A673 (cell line): ENCODE measurements around the gene GPR160. TPM values are rescaled to one million over a fixed set of nuclear protein-coding genes. Genes with fewer than 3 reads are reported as not detected.

Experiments
- BruUV-seq: library from RNA; stranded (reverse); fragments of 400-500 nt; replicated peaks from 2 replicates; lab custom pipeline; 2021; lab: Mats Ljungman, UMichigan
- CTCF ChIA-PET: fragments of 300-600 bp; sonication (Branson Sonifier 250); formaldehyde crosslinking; loops from one replicate; lab custom pipeline; 2022; ENCODE audit warnings: antibody characterized with exemption; lab: Charles Lee
- POLR2A ChIA-PET: fragments of 300-600 bp; sonication (Branson Sonifier 250); formaldehyde crosslinking; loops from one replicate; lab custom pipeline; 2022; ENCODE audit warnings: antibody characterized with exemption; ENCODE audit not compliant: low non-redundant PET; lab: Charles Lee
- DNase-seq: peaks from one replicate; pipeline ENCODE4 v3.0.0-alpha.2; 2015; ENCODE audit warnings: low spot score
- H3K27ac ChIP-seq: fragments of 200-600 bp; sonication (generic); 2 replicates; pipeline ENCODE4 v1.5.1; 2016; ENCODE audit warnings: mixed run types, low read depth, mild to moderate bottlenecking, mixed read lengths, antibody characterized with exemption, low read length; ENCODE audit not compliant: poor library complexity, severe bottlenecking
- H3K27me3 ChIP-seq: fragments of 200-600 bp; sonication (generic); replicated peaks from 2 replicates; pipeline ENCODE4 v1.6.1; 2017; ENCODE audit warnings: mixed run types, low read depth, mild to moderate bottlenecking, mixed read lengths, antibody characterized with exemption, low read length; ENCODE audit not compliant: insufficient read depth, poor library complexity
- H3K36me3 ChIP-seq: fragments of 200-600 bp; sonication (generic); 2 replicates; pipeline ENCODE4 v1.6.1; 2016; ENCODE audit warnings: mixed run types, mild to moderate bottlenecking, mixed read lengths, antibody characterized with exemption, low read length; ENCODE audit not compliant: insufficient read depth, poor library complexity, severe bottlenecking
- H3K4me1 ChIP-seq: fragments of 200-600 bp; sonication (generic); 2 replicates; pipeline ENCODE4 v1.6.1; 2017; ENCODE audit warnings: mixed run types, mild to moderate bottlenecking, mixed read lengths, antibody characterized with exemption, low read length; ENCODE audit not compliant: insufficient read depth, poor library complexity, severe bottlenecking
- H3K4me3 ChIP-seq: fragments of 200-600 bp; sonication (generic); 2 replicates; pipeline ENCODE4 v1.5.1; 2016; ENCODE audit warnings: low read depth, mixed run types, mild to moderate bottlenecking, mixed read lengths, low read length; ENCODE audit not compliant: poor library complexity, severe bottlenecking
- H3K9me3 ChIP-seq: fragments of 200-600 bp; sonication (generic); 2 replicates; pipeline ENCODE4 v1.6.1; 2016; ENCODE audit warnings: mixed run types, low read depth, mild to moderate bottlenecking, mixed read lengths, antibody characterized with exemption, low read length; ENCODE audit not compliant: poor library complexity, severe bottlenecking
- EZH2 ChIP-seq: fragments of 200-600 bp; sonication (generic); IDR thresholded peaks from 2 replicates; pipeline ENCODE4 v1.6.1; 2017; ENCODE audit warnings: borderline replicate concordance, low read depth, mild to moderate bottlenecking, mixed read lengths, antibody characterized with exemption, low read length; ENCODE audit not compliant: poor library complexity, severe bottlenecking
- intact Hi-C: fragments of 100-400 bp; cut with micrococcal nuclease; formaldehyde crosslinking; loops from one replicate; pipeline ENCODE4 v1.10.0; 2022; ENCODE audit not compliant: unreplicated experiment
- total RNA-seq: library from RNA; stranded (reverse); gene quantifications from 2 replicates; pipeline ENCODE4 v1.2.3, GENCODE V29; 2021
- TF ChIP-seq, protein P1 (sequence below): fragments of 300-800, 200-600 bp; sonication (generic); conservative IDR thresholded peaks from 2 replicates; pipeline ENCODE4 v1.5.1; 2017; ENCODE audit warnings: low read depth, mild to moderate bottlenecking, antibody characterized with exemption, low read length, moderate library complexity, mixed read lengths

Gene GPR160
- total RNA-seq, 1 experiment from 2014 or later, result 11.2 TPM

DNA sequence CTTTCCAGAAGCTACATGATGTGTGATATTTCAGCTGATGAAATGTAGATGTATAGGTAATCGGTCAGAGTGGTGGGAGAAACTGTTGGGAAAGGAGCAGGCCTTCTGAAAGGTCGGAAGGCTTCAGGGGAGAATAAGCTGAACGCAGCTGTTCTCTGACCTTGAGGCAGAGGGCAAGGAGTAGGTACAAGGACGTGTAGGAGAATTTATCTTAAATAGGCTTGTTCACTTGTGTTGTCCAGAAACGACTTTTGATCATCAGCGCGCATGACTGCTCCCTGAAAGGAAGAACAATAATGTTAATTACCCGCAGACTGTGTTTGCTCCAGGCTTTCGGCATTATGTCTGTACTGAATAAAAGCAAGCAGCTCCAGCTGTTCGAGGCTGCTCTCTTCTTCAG lies 39.6 kb downstream of the GPR160 start:
- H3K4me1 ChIP-seq, result peaks cover 14% of the 10 kb centered on the region
- no peaks in the 10 kb centered on the region for H3K27me3 ChIP-seq
- H3K27ac ChIP-seq, result no peak overlapping the region
- CTCF ChIA-PET, result no interaction called here
- intact Hi-C loops, result no loop called here
- no peak for DNase-seq
- POLR2A ChIA-PET, result no interaction called here
- H3K36me3 ChIP-seq, result peaks cover 5% of the 10 kb centered on the region
- no peaks in the 10 kb centered on the region for H3K9me3 ChIP-seq
- H3K4me3 ChIP-seq, result no peak overlapping the region
- BruUV-seq, result no TSS peak
- TF ChIP-seq, protein P1, sequence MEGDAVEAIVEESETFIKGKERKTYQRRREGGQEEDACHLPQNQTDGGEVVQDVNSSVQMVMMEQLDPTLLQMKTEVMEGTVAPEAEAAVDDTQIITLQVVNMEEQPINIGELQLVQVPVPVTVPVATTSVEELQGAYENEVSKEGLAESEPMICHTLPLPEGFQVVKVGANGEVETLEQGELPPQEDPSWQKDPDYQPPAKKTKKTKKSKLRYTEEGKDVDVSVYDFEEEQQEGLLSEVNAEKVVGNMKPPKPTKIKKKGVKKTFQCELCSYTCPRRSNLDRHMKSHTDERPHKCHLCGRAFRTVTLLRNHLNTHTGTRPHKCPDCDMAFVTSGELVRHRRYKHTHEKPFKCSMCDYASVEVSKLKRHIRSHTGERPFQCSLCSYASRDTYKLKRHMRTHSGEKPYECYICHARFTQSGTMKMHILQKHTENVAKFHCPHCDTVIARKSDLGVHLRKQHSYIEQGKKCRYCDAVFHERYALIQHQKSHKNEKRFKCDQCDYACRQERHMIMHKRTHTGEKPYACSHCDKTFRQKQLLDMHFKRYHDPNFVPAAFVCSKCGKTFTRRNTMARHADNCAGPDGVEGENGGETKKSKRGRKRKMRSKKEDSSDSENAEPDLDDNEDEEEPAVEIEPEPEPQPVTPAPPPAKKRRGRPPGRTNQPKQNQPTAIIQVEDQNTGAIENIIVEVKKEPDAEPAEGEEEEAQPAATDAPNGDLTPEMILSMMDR, result no peak
- no peak for TF ChIP-seq EZH2

DNA sequence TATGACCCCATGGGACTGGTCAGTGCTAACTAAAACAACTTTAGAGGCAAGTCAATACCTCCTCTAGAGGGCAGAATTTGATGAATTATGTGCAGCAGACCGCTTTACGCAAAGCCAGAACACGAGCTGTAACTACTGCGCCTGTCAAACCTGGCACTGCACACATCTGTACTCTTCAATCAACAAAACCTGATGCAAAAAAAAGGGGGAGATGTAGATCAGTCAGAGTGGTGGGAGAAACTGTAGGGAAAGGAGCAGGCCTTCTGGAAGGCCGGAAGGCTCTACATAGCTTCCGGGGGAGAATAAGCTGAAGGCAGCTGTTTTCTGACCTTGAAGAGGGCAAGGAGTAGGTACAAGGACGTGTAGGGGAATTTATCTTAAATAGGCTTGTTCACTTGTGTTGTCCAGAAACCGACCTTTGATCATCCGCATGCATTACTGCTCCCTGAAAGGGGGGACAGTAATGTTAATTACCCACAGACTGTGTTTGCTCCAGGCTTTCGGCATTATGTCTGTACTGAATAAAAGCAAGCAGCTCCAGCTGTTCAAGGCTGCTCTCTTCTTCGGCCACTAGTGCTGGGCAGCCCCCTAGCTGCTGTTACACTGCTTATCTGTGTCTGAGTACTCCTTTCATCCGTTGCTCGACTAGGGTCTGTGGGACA lies 41.0 kb downstream of the GPR160 start:
- CTCF ChIA-PET, result no interaction called here
- Histone ChIP-seq H3K27ac (no peak overlapping the region), H3K4me1 (peaks cover 14% of the 10 kb centered on the region), H3K36me3 (peaks cover 9% of the 10 kb centered on the region), H3K27me3 (no peaks in the 10 kb centered on the region), H3K9me3 (no peaks in the 10 kb centered on the region), H3K4me3 (no peak overlapping the region)
- DNase-seq, result peak; percentile 17
- BruUV-seq, result no TSS peak
- POLR2A ChIA-PET, result no interaction called here
- TF ChIP-seq EZH2, result no peak
- TF ChIP-seq, protein P1, result peak; percentile 35; the same call in 1 of the 2 replicates
- intact Hi-C loops, result loop anchor here (2.0 kb wide), 1 partner anchor 48 kb away; no protein-coding TSS in a partner anchor

DNA sequence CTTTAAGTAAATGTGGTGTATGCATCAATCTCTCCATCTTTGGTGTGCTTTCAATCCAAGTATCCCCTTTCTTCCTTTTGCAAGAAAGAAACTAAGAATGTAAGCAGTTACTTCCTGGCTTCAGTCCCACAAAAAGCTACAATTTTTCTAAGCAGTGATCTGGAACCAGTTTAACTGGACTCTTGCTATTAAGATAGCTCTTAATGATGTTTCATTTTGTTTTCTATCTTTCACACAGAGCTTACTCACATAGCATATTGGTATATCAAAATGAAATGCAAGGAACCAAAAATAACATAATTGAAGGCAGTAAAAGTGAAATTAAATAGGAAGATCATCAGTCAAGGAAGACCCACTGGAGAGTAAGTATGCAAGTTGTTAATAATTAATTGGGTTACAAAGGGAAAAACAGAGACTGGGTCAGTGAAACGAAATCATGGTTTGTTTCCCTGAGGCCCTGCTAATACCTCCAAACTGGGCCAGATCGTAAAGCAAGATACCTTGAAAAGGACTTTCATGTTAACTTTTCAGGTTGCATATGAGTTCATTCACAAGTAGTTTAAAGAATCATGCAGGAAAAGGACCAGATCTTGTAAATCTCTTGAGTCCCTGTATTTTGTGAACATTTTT lies 41.9 kb downstream of the GPR160 start:
- Histone ChIP-seq H3K9me3 (no peaks in the 10 kb centered on the region), H3K36me3 (peaks cover 9% of the 10 kb centered on the region), H3K27ac (no peak overlapping the region), H3K4me1 (peaks cover 14% of the 10 kb centered on the region), H3K4me3 (no peak overlapping the region), H3K27me3 (no peaks in the 10 kb centered on the region)
- intact Hi-C loops, result loop anchor here (2.0 kb wide), 1 partner anchor 47 kb away; no protein-coding TSS in a partner anchor
- no TSS peak for BruUV-seq
- ChIA-PET POLR2A (no interaction called here), CTCF (no interaction called here)
- TF ChIP-seq, protein P1, result no peak
- no peak for TF ChIP-seq EZH2
- DNase-seq, result peak; percentile 18
